WI38 (cell line): ENCODE data around the gene COG4.

Experiments used
- H3K4me3 ChIP-seq: 2 replicates; pipeline ENCODE4 v1.5.1; 2011; ENCODE audit warnings: low read depth, mild to moderate bottlenecking, control low read depth, low read length
- CTCF ChIP-seq: IDR thresholded peaks from 2 replicates; pipeline ENCODE4 v1.5.1; 2012; ENCODE audit warnings: low read depth, mild to moderate bottlenecking, control low read depth, low read length

Gene COG4

GRCh38 chr16:70441406-70441990 is 81.9 kb downstream of the COG4 start:
- no peak overlapping the region for H3K4me3 ChIP-seq
- no peak for TF ChIP-seq CTCF

- no peak for TF ChIP-seq CTCF
- no peak overlapping the region for H3K4me3 ChIP-seq
Measured at GRCh38 chr16:70440009-70440692, 83.2 kb downstream of the COG4 start.

- peak within 1 kb of the TSS; percentile 81 for H3K4me3 ChIP-seq
- no peak for TF ChIP-seq CTCF
Measured at GRCh38 chr16:70438969-70439862, 84.1 kb downstream of the COG4 start, which contains the start of gene ST3GAL2. ST3GAL2 (minus strand) TSS chr16:70439100; CDS start chr16:70398530, 40,570 bp downstream.

GRCh38 chr16:70438585-70438968 is 84.8 kb downstream of the COG4 start:
- TF ChIP-seq CTCF = no peak
- H3K4me3 ChIP-seq = peak overlapping the region; percentile 81

GRCh38 chr16:70437582-70438557 is 85.5 kb downstream of the COG4 start:
- peak overlapping the region; percentile 81 for H3K4me3 ChIP-seq
- no peak for TF ChIP-seq CTCF

- TF ChIP-seq CTCF = no peak
- H3K4me3 ChIP-seq = peak overlapping the region; percentile 81
Measured at GRCh38 chr16:70437017-70437581, 86.3 kb downstream of the COG4 start.
